ENCODE results near the gene AWAT2.
A peak's percentile ranks its signal among the peaks of the same experiment; 100 is the strongest.

The AWAT2 gene, protein sequence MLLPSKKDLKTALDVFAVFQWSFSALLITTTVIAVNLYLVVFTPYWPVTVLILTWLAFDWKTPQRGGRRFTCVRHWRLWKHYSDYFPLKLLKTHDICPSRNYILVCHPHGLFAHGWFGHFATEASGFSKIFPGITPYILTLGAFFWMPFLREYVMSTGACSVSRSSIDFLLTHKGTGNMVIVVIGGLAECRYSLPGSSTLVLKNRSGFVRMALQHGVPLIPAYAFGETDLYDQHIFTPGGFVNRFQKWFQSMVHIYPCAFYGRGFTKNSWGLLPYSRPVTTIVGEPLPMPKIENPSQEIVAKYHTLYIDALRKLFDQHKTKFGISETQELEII

DNA sequence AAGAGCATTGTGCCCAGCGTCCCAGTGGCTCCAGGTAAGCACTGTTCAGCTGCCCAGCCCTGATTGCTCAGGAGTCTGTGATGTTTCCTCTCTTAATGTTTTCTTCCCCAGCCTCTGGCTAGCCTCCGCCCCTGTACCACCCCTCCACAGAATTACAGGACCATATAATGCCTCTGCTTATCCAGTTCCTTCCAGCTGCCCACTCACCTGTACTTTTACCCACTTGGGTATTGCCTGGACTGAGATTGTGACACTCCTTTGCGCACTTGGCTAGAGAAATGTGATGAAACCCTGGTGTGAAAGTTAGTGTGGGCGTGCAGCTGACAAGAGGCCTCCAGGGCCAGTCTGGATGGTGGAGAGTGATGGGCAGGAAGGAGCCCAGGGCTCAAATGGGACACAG is at the start of gene AWAT2:
AWAT2 (minus strand) TSS at position 14 of the 400 bp plus-strand sequence; CDS start at position 8, 6 bp downstream.
- TF ChIP-seq, protein P1, sequence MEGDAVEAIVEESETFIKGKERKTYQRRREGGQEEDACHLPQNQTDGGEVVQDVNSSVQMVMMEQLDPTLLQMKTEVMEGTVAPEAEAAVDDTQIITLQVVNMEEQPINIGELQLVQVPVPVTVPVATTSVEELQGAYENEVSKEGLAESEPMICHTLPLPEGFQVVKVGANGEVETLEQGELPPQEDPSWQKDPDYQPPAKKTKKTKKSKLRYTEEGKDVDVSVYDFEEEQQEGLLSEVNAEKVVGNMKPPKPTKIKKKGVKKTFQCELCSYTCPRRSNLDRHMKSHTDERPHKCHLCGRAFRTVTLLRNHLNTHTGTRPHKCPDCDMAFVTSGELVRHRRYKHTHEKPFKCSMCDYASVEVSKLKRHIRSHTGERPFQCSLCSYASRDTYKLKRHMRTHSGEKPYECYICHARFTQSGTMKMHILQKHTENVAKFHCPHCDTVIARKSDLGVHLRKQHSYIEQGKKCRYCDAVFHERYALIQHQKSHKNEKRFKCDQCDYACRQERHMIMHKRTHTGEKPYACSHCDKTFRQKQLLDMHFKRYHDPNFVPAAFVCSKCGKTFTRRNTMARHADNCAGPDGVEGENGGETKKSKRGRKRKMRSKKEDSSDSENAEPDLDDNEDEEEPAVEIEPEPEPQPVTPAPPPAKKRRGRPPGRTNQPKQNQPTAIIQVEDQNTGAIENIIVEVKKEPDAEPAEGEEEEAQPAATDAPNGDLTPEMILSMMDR (conservative IDR thresholded peaks at IDR 0.05), result no peak
- no peak within 1 kb of the TSS for H3K27ac ChIP-seq

DNA sequence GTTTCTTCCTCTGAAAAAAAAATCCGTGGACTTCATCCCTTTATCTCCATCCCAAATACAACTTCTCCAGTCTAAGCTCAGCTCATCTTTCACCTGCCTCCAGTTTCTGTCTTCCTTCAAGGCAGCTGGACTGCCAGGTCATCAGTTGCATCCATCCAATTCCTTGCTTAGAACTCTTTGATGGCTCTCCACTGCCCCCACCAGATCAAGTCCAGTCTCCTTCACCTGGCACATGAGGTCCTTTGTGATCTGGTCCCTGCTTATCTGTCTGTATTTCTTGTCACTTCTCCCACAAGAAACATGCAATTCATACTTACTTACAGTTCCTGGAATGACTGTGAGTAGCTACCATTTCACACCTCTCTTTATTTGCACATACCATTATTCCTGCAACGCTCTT is 46.3 kb upstream of the AWAT2 start:
- H3K27ac ChIP-seq, result no peak overlapping the region
- TF ChIP-seq, protein P1 (conservative IDR thresholded peaks at IDR 0.05), result peak; percentile 68

DNA sequence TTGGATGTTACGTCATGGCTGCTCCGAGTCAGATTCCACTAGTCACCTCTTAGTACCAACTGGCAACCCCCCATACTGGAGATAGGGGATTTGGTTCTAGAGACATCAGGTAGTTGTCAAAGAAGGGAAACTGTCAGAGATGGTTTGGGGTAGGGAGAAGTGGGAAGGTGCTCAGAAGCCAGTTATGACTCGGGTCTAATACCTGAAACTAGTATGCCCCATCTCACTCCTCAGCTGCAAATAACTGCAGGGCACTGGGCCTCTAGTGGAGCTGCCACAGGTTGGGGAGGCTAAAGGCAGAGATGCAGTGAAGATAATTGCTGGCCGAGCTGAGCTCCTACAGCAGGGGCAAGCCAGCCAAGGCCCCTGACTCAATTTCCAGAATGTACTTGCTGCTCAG is 42.5 kb upstream of the AWAT2 start:
- TF ChIP-seq, protein P1 (conservative IDR thresholded peaks at IDR 0.05), result no peak

DNA sequence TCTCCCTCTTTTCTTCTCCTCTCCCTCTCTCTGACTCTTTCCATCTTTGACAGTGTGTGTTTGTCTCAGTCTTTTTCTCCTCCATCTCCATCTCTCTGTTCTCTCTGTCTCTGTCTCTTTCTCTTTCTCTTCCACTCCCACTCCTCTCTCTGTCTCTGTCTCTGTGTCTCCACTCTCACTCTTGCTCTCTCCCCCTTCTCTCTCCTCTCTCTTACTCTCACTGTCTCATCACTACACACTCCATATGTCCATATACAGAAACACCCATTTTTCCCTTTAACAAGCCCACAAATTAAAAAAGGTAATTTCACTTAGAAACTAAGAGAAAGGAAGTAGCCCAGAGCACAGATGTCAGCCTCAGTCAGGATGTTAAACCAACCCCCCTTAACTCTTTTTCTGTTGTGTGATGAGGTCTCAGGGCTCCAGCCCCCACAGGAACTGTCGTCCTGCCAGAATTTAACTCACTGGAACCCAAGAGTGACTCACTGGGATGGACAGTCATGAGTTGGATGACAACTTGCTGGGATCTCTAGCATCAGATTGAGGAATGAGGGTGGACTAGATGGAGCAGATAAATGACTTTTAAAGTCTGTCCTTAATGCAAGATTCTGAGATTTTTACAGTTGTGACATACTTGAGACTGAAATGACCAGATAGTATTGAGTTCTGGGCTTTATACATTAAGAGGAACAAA is 40.0 kb upstream of the AWAT2 start:
- TF ChIP-seq, protein P1 (conservative IDR thresholded peaks at IDR 0.05), result no peak
- H3K27ac ChIP-seq, result peak overlapping the region; percentile 90

More for the DNA sequence above, 42.5 kb upstream of the AWAT2 start:
- H3K27ac ChIP-seq, result no peak overlapping the region

DNA sequence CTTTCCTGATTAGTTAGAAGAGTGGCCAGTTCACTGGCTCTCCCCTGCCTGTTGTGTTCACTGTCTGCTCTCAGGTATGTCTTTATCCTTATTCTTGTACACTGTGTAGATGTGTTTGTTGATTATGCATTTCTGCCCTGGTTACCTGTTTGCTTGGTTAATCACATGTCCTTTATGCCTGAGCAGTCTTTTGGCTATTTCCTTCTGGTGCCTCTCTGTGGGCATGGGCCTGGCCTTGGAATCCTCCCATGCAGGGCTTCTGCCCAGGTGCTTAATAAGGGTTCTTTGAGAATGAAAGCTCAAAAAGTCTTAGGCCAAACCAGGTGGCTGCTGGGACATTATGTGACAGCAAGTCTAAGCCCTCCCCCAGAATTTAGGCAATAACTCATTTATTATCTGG is 39.0 kb upstream of the AWAT2 start:
- TF ChIP-seq, protein P1 (conservative IDR thresholded peaks at IDR 0.05), result no peak
- H3K27ac ChIP-seq, result peak overlapping the region; percentile 90

DNA sequence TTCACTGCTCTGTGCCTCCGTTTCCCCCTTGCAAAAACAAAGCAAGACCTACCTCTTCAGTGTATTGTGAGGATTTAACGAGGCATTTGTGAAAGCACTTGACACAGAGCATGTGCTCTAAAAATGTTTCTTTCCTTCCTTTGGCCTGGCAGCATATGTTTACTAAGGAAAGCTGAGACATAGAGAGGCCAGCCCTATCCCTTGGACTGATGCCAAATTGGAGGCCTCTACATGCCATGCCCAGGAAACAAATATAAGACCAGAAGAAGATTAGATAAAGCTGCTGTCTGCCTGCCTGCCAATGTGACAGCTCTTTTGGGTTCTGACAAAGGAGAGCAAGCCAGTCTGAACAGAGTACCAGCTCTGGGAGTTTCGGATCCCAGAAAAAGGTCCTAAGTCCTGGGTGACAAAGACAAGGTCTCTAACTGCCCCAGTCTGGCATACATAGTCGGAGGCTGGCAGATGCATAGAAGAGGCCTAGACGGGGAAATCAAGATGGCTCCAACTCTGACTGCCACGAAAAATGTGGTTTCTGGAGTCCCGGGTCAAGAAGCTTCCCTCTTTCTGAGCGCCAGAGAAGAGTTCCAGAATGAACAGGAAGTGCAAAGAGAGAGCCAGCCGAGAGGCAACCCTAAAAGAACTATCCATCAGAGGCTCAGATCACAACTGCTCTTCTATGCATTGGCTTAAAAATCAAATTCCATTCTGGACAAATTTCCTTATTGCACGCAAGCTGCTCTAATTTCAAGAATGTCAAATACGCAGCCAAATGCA is 38.3 kb upstream of the AWAT2 start:
- TF ChIP-seq, protein P1 (conservative IDR thresholded peaks at IDR 0.05), result no peak
- peak overlapping the region; percentile 90 for H3K27ac ChIP-seq

Measured in VCaP (cell line).